ENCODE data around the gene SEPHS1. TPM values are rescaled to one million over a fixed set of nuclear protein-coding genes. Genes with fewer than 3 reads are reported as not detected.

The SEPHS1 gene
- total RNA-seq, 1 donor from 2014 or later = 51.1 TPM

DNA sequence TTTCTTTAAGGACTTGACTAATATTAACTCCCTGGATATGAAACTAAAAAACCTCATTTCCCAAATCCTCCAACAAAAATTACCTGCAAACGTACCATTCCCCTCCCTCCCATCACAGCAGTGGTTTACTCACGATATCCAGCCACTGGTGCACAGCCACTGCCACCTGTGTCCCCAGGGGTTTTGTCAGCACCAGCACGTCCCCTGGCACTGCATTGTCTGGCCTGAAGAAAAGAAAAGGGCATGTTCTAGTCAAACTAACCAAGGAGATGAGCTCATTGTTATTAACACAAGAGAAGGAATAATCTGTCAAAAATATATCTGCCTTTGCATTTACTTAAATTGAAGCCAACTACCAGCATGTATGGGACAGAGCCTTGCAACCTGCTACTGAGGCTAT is 18.5 kb downstream of the SEPHS1 start:
- H3K27ac Mint-ChIP-seq (ENCODE audit: unreplicated experiment) = no peak overlapping the region
- H3K27me3 Mint-ChIP-seq (ENCODE audit: unreplicated experiment) = no peaks in the 10 kb centered on the region
- TF ChIP-seq, protein P1, sequence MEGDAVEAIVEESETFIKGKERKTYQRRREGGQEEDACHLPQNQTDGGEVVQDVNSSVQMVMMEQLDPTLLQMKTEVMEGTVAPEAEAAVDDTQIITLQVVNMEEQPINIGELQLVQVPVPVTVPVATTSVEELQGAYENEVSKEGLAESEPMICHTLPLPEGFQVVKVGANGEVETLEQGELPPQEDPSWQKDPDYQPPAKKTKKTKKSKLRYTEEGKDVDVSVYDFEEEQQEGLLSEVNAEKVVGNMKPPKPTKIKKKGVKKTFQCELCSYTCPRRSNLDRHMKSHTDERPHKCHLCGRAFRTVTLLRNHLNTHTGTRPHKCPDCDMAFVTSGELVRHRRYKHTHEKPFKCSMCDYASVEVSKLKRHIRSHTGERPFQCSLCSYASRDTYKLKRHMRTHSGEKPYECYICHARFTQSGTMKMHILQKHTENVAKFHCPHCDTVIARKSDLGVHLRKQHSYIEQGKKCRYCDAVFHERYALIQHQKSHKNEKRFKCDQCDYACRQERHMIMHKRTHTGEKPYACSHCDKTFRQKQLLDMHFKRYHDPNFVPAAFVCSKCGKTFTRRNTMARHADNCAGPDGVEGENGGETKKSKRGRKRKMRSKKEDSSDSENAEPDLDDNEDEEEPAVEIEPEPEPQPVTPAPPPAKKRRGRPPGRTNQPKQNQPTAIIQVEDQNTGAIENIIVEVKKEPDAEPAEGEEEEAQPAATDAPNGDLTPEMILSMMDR (IDR thresholded peaks at IDR 0.05; ENCODE audit: partially characterized antibody, unreplicated experiment) = no peak
- peaks cover 5% of the 10 kb centered on the region for H3K36me3 Mint-ChIP-seq (ENCODE audit: unreplicated experiment)
- DNase-seq = no peak
- H3K4me1 Mint-ChIP-seq (ENCODE audit: low read depth, unreplicated experiment) = peaks cover 4% of the 10 kb centered on the region
- H3K4me3 Mint-ChIP-seq (ENCODE audit: unreplicated experiment) = no peak overlapping the region
- H3K9me3 Mint-ChIP-seq (ENCODE audit: unreplicated experiment) = peaks cover 3% of the 10 kb centered on the region

DNA sequence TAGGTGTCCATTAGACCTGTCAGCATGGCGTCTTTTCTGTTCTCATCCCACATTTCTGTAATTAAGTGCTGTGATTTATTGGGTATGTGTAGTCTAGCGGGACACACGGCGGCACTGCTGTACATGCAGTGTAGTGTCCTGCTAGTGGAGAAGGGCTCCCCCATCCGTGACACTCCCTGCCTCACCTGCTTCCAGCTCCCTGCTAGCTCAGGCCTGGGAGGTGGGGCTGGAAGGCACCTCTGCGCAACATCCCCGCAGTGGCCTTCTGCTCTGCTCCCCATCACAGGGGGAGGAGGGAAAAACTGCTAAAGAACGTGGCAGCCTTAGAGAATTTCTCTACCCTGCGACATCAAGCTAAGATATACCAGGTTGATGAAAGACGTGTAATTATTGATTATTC is 19.5 kb downstream of the SEPHS1 start:
- DNase-seq = no peak
- H3K36me3 Mint-ChIP-seq (ENCODE audit: unreplicated experiment) = peaks cover 5% of the 10 kb centered on the region
- H3K9me3 Mint-ChIP-seq (ENCODE audit: unreplicated experiment) = peaks cover 3% of the 10 kb centered on the region
- no peak overlapping the region for H3K4me3 Mint-ChIP-seq (ENCODE audit: unreplicated experiment)
- TF ChIP-seq, protein P1 (IDR thresholded peaks at IDR 0.05; ENCODE audit: partially characterized antibody, unreplicated experiment) = no peak
- peaks cover 4% of the 10 kb centered on the region for H3K4me1 Mint-ChIP-seq (ENCODE audit: low read depth, unreplicated experiment)
- H3K27ac Mint-ChIP-seq (ENCODE audit: unreplicated experiment) = no peak overlapping the region
- no peaks in the 10 kb centered on the region for H3K27me3 Mint-ChIP-seq (ENCODE audit: unreplicated experiment)

DNA sequence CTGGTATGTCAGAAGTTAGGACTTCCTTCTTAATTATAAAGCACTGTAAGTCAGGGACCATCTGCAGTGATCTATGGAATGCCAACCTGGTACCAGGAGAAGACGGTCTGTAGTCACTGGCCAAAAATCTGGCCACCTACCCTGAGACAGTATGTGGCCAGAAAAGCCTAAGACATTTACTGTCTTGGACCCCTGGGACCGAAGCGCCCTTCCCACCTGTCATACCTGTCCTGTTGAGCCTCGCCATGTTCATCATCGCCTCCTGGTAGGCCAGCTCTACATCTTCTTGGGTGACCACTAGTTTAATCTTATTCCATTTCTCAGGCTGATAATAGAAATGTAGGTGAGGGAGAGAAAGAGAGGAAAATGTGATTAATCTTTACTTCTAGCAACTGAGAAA is 20.0 kb downstream of the SEPHS1 start:
- TF ChIP-seq, protein P1 (IDR thresholded peaks at IDR 0.05; ENCODE audit: partially characterized antibody, unreplicated experiment) = no peak
- H3K4me1 Mint-ChIP-seq (ENCODE audit: low read depth, unreplicated experiment) = peaks cover 4% of the 10 kb centered on the region
- no peak overlapping the region for H3K4me3 Mint-ChIP-seq (ENCODE audit: unreplicated experiment)
- no peak overlapping the region for H3K27ac Mint-ChIP-seq (ENCODE audit: unreplicated experiment)
- H3K36me3 Mint-ChIP-seq (ENCODE audit: unreplicated experiment) = peaks cover 5% of the 10 kb centered on the region
- no peak for DNase-seq
- H3K27me3 Mint-ChIP-seq (ENCODE audit: unreplicated experiment) = no peaks in the 10 kb centered on the region
- peaks cover 3% of the 10 kb centered on the region for H3K9me3 Mint-ChIP-seq (ENCODE audit: unreplicated experiment)

GRCh38 chr10:13327534-13327933 is 20.6 kb downstream of the SEPHS1 start:
- Mint-ChIP-seq H3K4me1 (ENCODE audit: low read depth, unreplicated experiment) (peaks cover 4% of the 10 kb centered on the region), H3K9me3 (ENCODE audit: unreplicated experiment) (peaks cover 3% of the 10 kb centered on the region), H3K27me3 (ENCODE audit: unreplicated experiment) (no peaks in the 10 kb centered on the region), H3K4me3 (ENCODE audit: unreplicated experiment) (no peak overlapping the region), H3K36me3 (ENCODE audit: unreplicated experiment) (peaks cover 9% of the 10 kb centered on the region), H3K27ac (ENCODE audit: unreplicated experiment) (no peak overlapping the region)
- DNase-seq = no peak
- TF ChIP-seq, protein P1 (IDR thresholded peaks at IDR 0.05; ENCODE audit: partially characterized antibody, unreplicated experiment) = no peak

DNA sequence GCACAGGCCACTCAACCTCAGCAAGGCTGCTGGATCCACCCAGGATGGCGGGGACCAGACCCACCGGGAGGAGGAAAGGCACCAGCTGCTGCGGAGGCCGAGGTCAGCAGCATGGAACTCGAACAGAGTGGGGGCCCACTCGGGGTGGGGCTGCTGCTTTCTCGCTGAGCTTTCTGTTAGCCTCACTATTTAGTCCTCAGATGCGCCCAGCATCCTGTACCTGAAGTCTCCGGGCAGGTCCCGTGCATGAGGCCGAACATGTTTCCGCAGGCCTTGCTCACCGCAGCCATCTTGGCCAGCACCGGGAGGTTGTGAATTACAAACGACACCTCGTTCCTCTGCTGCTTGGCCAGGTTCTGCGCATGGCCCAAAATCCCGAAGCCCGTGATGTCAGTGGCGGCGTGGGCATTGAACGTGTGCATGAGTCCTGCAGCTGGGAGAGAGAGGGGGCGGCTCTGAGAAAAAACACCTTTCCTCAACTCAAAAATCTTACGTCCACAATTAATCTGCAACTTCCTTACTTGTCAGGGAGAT is 25.4 kb downstream of the SEPHS1 start:
- no peaks in the 10 kb centered on the region for H3K9me3 Mint-ChIP-seq (ENCODE audit: unreplicated experiment)
- peaks cover 2% of the 10 kb centered on the region for H3K27me3 Mint-ChIP-seq (ENCODE audit: unreplicated experiment)
- H3K4me3 Mint-ChIP-seq (ENCODE audit: unreplicated experiment) = no peak overlapping the region
- DNase-seq = no peak
- TF ChIP-seq, protein P1 (IDR thresholded peaks at IDR 0.05; ENCODE audit: partially characterized antibody, unreplicated experiment) = no peak
- peaks cover 3% of the 10 kb centered on the region for H3K4me1 Mint-ChIP-seq (ENCODE audit: low read depth, unreplicated experiment)
- peaks cover 4% of the 10 kb centered on the region for H3K36me3 Mint-ChIP-seq (ENCODE audit: unreplicated experiment)
- H3K27ac Mint-ChIP-seq (ENCODE audit: unreplicated experiment) = no peak overlapping the region
